C4-2B (cell line): ENCODE data around the gene SH3BGR.

Experiments
- H3K27ac ChIP-seq: fragments of 450-650 bp; 2 replicates; pipeline ENCODE4 v1.5.1; 2017
- ZFX ChIP-seq: fragments of 450-650 bp; IDR thresholded peaks from 2 replicates; pipeline ENCODE4 v1.6.1; 2017
- TF ChIP-seq, protein P1 (sequence below): fragments of 450-650 bp; conservative IDR thresholded peaks from 2 replicates; pipeline ENCODE4 v1.5.1; 2017; ENCODE audit warnings: mild to moderate bottlenecking

The SH3BGR gene

DNA sequence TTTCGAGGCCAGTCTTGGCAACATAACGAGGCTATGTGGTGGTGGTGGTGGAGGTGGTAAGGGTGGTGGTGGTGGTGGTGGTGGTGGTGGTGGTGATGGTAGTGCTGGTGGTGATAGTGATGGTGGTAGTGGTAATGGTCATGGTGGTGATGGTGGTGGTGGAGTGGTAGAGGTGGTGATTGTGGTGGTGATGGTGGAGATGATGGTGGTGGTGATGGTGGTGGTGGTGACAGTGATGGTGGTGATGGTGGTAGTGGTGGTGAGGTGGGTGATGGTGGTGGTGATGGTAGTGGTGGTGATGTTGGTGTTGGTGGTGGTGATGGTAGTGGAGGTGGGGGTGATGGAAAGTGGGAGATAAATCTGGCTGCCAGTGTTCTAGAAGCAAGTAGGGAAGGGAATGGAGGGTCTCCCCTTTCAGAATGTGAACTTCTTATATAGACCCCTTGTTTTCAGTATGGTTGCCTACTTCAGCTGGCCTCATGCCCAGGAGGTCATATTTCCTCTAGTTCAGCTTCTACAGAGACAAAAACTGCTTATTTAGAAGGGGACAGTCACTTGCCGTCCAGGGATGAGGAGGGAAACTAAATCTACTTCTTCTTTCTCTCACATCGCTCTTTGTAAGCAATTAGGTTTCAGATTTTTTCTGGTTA, 27.5 kb downstream of the SH3BGR start:
- H3K27ac ChIP-seq: no peak overlapping the region
- no peak for TF ChIP-seq ZFX
- TF ChIP-seq, protein P1, sequence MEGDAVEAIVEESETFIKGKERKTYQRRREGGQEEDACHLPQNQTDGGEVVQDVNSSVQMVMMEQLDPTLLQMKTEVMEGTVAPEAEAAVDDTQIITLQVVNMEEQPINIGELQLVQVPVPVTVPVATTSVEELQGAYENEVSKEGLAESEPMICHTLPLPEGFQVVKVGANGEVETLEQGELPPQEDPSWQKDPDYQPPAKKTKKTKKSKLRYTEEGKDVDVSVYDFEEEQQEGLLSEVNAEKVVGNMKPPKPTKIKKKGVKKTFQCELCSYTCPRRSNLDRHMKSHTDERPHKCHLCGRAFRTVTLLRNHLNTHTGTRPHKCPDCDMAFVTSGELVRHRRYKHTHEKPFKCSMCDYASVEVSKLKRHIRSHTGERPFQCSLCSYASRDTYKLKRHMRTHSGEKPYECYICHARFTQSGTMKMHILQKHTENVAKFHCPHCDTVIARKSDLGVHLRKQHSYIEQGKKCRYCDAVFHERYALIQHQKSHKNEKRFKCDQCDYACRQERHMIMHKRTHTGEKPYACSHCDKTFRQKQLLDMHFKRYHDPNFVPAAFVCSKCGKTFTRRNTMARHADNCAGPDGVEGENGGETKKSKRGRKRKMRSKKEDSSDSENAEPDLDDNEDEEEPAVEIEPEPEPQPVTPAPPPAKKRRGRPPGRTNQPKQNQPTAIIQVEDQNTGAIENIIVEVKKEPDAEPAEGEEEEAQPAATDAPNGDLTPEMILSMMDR: no peak

- no peak for TF ChIP-seq ZFX
- TF ChIP-seq, protein P1: no peak
These were observed 28.0 kb downstream of the SH3BGR start for GRCh38 chr21:39479814-39480182.

GRCh38 chr21:39480271-39480670, 28.5 kb downstream of the SH3BGR start:
- H3K27ac ChIP-seq: no peak overlapping the region
- TF ChIP-seq, protein P1: no peak
- TF ChIP-seq ZFX: no peak

More at GRCh38 chr21:39479814-39480182, 28.0 kb downstream of the SH3BGR start:
- H3K27ac ChIP-seq: no peak overlapping the region

DNA sequence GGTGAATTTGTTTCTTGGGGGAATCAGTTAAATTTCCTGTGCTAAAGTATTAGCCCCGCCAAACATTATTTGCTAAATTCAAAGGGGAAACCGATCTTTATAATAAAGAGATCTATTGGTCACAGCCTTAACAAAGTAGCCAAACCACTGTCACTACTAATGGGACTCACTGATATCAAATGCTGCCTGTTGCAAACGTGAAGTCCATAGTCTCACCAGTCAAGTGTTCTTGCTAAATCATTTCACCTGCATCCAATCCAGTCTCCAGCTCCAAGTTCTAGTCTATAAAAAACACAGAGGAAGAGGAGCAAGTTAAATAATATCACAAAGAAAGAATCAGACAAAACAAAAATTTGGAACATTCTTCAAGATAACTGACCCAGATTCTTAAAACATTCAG, 30.1 kb downstream of the SH3BGR start:
- TF ChIP-seq, protein P1: no peak
- no peak for TF ChIP-seq ZFX
- no peak overlapping the region for H3K27ac ChIP-seq

DNA sequence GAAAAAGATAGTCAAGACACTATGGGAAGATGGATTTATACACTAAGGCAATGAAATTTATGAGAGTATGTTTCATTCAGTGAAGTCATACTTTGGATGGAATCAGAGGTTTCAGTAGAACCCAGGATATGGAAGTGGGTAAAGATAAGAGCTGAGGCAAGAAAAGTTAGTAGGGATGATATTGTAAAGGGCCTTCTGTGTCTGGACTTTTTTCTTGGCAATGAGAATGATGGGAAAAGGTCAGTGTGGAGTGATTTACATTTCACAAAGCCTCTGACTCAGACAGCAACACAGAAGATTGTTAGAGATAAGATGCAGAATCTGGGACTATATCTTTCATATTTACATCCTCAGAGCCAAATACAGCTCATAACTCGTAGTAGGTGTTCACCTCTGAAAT, 32.1 kb downstream of the SH3BGR start:
- TF ChIP-seq ZFX: no peak
- TF ChIP-seq, protein P1: no peak
- H3K27ac ChIP-seq: no peak overlapping the region

GRCh38 chr21:39484711-39485276, 33.0 kb downstream of the SH3BGR start:
- no peak overlapping the region for H3K27ac ChIP-seq
- no peak for TF ChIP-seq ZFX
- TF ChIP-seq, protein P1: no peak

DNA sequence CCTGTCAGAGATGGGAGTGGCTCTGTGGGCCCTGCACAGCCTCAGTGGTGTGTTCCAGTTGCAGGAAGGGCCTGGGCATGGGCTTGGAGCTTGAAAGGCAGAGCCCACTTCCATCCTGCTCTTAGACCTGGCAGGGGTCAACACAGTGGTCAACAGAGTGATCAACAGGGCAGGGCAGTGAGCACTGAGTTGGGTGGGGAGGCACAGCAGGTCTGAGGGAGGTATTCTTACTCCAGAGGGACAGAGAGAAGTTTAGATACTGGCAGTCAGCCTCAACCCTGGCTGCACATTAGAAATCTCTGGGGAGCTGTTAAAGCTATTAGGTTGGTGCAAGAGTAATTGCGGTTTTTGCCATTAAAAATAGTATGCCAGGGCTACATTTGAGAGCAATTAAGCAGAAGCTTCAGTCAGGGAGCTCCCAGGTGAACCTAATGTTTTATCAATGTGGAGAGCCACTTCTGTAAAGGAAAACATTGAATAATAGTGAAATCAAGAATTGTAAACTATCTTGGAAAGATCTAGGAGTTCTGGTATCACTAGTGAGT, 37.7 kb downstream of the SH3BGR start:
- no peak overlapping the region for H3K27ac ChIP-seq
- no peak for TF ChIP-seq ZFX
- TF ChIP-seq, protein P1: no peak
